SU-DHL-6 (cell line): ENCODE measurements around the gene SIGLEC7.

ENCODE experiments used
- H2AFZ ChIP-seq: fragments of 200-600 bp; sonication (generic); 2 replicates; pipeline ENCODE4 v1.6.1; 2014; ENCODE audit warnings: low read depth, mild to moderate bottlenecking, moderate library complexity, mixed read lengths, antibody characterized with exemption, low read length; ENCODE audit not compliant: severe bottlenecking
- H3F3A ChIP-seq: fragments of 200-600 bp; shearing (Covaris generic); 2 replicates; pipeline ENCODE4 v1.6.0; 2016; ENCODE audit warnings: antibody characterized with exemption, mild to moderate bottlenecking; ENCODE audit not compliant: insufficient read depth
- H3K27ac ChIP-seq: fragments of 200-600 bp; sonication (generic); 2 replicates; pipeline ENCODE4 v1.5.1; 2016; ENCODE audit warnings: low read depth, mild to moderate bottlenecking, low read length, moderate library complexity, mixed read lengths
- H3K27me3 ChIP-seq: fragments of 200-600 bp; sonication (generic), shearing (Covaris generic); 2 replicates; pipeline ENCODE4 v1.6.0; 2014; ENCODE audit warnings: mild to moderate bottlenecking, low read length
- H3K36me3 ChIP-seq: fragments of 200-600 bp; sonication (generic); 2 replicates; pipeline ENCODE4 v1.6.1; 2014; ENCODE audit warnings: mild to moderate bottlenecking, low read length, mixed read lengths
- H3K4me2 ChIP-seq: fragments of 300-600, 200-600 bp; shearing (Covaris generic), sonication (generic); 2 replicates; pipeline ENCODE4 v1.6.0; 2014; ENCODE audit warnings: low read length, low read depth, mild to moderate bottlenecking; ENCODE audit not compliant: poor library complexity, severe bottlenecking
- H3K4me3 ChIP-seq: fragments of 200-600 bp; sonication (generic); 2 replicates; pipeline ENCODE4 v1.5.1; 2014; ENCODE audit warnings: antibody characterized with exemption, low read length, mild to moderate bottlenecking, mixed read lengths; ENCODE audit not compliant: insufficient read depth, poor library complexity, severe bottlenecking
- H3K79me2 ChIP-seq: fragments of 200-600 bp; sonication (generic); 2 replicates; pipeline ENCODE4 v1.6.1; 2014; ENCODE audit warnings: mild to moderate bottlenecking, low read length, moderate library complexity; ENCODE audit not compliant: insufficient read depth
- H3K9ac ChIP-seq: fragments of 200-600 bp; sonication (generic); 2 replicates; pipeline ENCODE4 v1.7.0; 2014; ENCODE audit warnings: mild to moderate bottlenecking, low read length
- H3K9me2 ChIP-seq: fragments of 200-600 bp; sonication (generic); replicated peaks from 2 replicates; pipeline ENCODE4 v1.6.1; 2014; ENCODE audit warnings: low read length; ENCODE audit not compliant: insufficient read depth
- H3K9me3 ChIP-seq: fragments of 200-600 bp; sonication (generic); 2 replicates; pipeline ENCODE4 v1.6.1; 2014; ENCODE audit warnings: low read length, mixed read lengths; ENCODE audit not compliant: insufficient read depth
- H4K20me1 ChIP-seq: fragments of 200-600 bp; sonication (generic); 2 replicates; pipeline ENCODE4 v1.6.1; 2014; ENCODE audit warnings: low read depth, mild to moderate bottlenecking, antibody characterized with exemption, low read length, moderate library complexity, mixed read lengths
- EZH2phosphoT487 ChIP-seq: fragments of 200-600 bp; sonication (generic), shearing (Covaris generic); conservative IDR thresholded peaks from 2 replicates; pipeline ENCODE4 v1.6.1; 2018; ENCODE audit warnings: mild to moderate bottlenecking, antibody characterized with exemption, low read length, moderate library complexity, mixed read lengths
- TF ChIP-seq, protein P1 (sequence below): fragments of 200-600 bp; sonication (generic); IDR thresholded peaks from one replicate; pipeline ENCODE4 v1.5.1; 2017; ENCODE audit warnings: antibody characterized with exemption, mild to moderate bottlenecking, low read length, moderate library complexity; ENCODE audit not compliant: insufficient read depth, poor library complexity, severe bottlenecking

SIGLEC7 gene

DNA sequence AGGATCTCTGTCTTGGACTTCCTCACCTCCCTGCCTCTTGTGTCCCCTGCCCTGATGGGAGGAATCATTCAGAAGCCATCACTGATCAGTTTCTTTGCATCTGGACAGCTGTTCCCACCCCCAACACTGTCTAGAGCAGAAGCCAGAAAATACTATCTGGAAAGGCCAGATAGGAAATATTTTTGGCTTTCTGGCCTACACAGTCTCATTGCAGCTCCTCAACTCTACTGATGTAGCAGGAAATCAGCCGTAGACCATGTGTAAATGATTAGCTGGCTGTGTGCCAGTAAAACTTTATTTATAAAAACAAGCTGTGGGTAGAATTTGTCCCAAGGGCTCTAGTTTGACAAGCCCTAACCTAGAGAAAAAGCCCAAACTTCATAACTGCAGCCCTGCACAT, 5.6 kb downstream of the SIGLEC7 start:
- Histone ChIP-seq H2AFZ (no peak overlapping the region), H3K9me2 (no peaks in the 10 kb centered on the region), H3K36me3 (no peaks in the 10 kb centered on the region), H4K20me1 (no peaks in the 10 kb centered on the region), H3K79me2 (no peaks in the 10 kb centered on the region), H3K27ac (no peak overlapping the region), H3K4me2 (no peak overlapping the region), H3K9me3 (no peaks in the 10 kb centered on the region), H3K27me3 (no peaks in the 10 kb centered on the region), H3F3A (no peaks in the 10 kb centered on the region), H3K9ac (no peak overlapping the region), H3K4me3 (no peak overlapping the region)
- TF ChIP-seq, protein P1, sequence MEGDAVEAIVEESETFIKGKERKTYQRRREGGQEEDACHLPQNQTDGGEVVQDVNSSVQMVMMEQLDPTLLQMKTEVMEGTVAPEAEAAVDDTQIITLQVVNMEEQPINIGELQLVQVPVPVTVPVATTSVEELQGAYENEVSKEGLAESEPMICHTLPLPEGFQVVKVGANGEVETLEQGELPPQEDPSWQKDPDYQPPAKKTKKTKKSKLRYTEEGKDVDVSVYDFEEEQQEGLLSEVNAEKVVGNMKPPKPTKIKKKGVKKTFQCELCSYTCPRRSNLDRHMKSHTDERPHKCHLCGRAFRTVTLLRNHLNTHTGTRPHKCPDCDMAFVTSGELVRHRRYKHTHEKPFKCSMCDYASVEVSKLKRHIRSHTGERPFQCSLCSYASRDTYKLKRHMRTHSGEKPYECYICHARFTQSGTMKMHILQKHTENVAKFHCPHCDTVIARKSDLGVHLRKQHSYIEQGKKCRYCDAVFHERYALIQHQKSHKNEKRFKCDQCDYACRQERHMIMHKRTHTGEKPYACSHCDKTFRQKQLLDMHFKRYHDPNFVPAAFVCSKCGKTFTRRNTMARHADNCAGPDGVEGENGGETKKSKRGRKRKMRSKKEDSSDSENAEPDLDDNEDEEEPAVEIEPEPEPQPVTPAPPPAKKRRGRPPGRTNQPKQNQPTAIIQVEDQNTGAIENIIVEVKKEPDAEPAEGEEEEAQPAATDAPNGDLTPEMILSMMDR, result no peak

DNA sequence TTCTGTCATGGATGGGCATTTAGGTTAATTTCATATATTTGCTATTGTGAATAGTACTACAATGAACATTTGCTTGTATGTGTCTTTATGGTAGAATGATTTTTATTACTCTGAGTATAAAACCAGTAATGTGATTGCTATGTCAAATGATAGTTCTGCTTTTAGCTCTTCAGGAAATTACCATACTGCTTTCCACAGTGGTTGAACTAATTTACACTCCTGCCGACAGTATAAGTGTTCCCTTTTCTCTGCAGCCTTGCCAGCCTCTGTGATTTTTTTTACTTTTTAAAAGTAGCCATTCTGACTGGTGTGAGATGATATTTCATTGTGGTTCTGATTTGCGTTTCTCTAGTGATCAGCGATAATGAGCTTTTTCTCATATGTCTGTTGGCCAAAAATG, 6.5 kb downstream of the SIGLEC7 start:
- Histone ChIP-seq H3K79me2 (no peaks in the 10 kb centered on the region), H4K20me1 (no peaks in the 10 kb centered on the region), H3K4me3 (no peak overlapping the region), H3K27me3 (no peaks in the 10 kb centered on the region), H3K27ac (no peak overlapping the region), H2AFZ (no peak overlapping the region), H3K36me3 (no peaks in the 10 kb centered on the region), H3K9me2 (no peaks in the 10 kb centered on the region), H3K4me2 (no peak overlapping the region), H3F3A (no peaks in the 10 kb centered on the region), H3K9me3 (no peaks in the 10 kb centered on the region), H3K9ac (no peak overlapping the region)
- TF ChIP-seq, protein P1, result no peak
- no peak for TF ChIP-seq EZH2phosphoT487

GRCh38 chr19:51150627-51151026, 8.5 kb downstream of the SIGLEC7 start:
- Histone ChIP-seq H2AFZ (no peak overlapping the region), H3F3A (no peaks in the 10 kb centered on the region), H3K27me3 (no peaks in the 10 kb centered on the region), H3K4me3 (no peak overlapping the region), H3K36me3 (no peaks in the 10 kb centered on the region), H3K9ac (no peak overlapping the region), H3K9me3 (no peaks in the 10 kb centered on the region), H3K79me2 (no peaks in the 10 kb centered on the region), H3K27ac (no peak overlapping the region), H3K4me2 (no peak overlapping the region), H4K20me1 (no peaks in the 10 kb centered on the region), H3K9me2 (no peaks in the 10 kb centered on the region)
- TF ChIP-seq, protein P1, result no peak
- TF ChIP-seq EZH2phosphoT487, result no peak

GRCh38 chr19:51156710-51157109, 14.6 kb downstream of the SIGLEC7 start:
- Histone ChIP-seq H3K4me3 (no peak overlapping the region), H3K36me3 (no peaks in the 10 kb centered on the region), H2AFZ (no peak overlapping the region), H3K27me3 (no peaks in the 10 kb centered on the region), H3K9me3 (no peaks in the 10 kb centered on the region), H3K79me2 (no peaks in the 10 kb centered on the region), H3K9me2 (no peaks in the 10 kb centered on the region), H3F3A (no peaks in the 10 kb centered on the region), H3K27ac (no peak overlapping the region), H3K9ac (no peak overlapping the region), H3K4me2 (no peak overlapping the region), H4K20me1 (no peaks in the 10 kb centered on the region)
- TF ChIP-seq, protein P1, result no peak
- no peak for TF ChIP-seq EZH2phosphoT487
